Brain microvascular endothelial cell (primary cell): ENCODE results near the gene RNASEH1.
"Not testable (repeated sequence)": the region's sequence is repeated elsewhere in the genome, so short reads cannot be mapped to it uniquely, and the experiment has no call there.

Source experiments
- DNase-seq: peaks from one replicate; pipeline ENCODE4 v3.0.0-alpha.2; 2020
- H3K27ac ChIP-seq: fragments of 250-450 bp; sonication (Bioruptor Pico); 2 replicates; pipeline ENCODE4 v1.5.1; 2020; ENCODE audit warnings: mild to moderate bottlenecking, moderate library complexity
- H3K27me3 ChIP-seq: fragments of 250-450 bp; sonication (Bioruptor Pico); replicated peaks from 2 replicates; pipeline ENCODE4 v1.5.1; 2020; ENCODE audit warnings: mild to moderate bottlenecking
- H3K36me3 ChIP-seq: fragments of 250-450 bp; sonication (Bioruptor Pico); replicated peaks from 2 replicates; pipeline ENCODE4 v1.5.1; 2020; ENCODE audit warnings: mild to moderate bottlenecking
- H3K4me3 ChIP-seq: 2 replicates; pipeline ENCODE4 v1.5.1; 2011; ENCODE audit warnings: low read depth, mild to moderate bottlenecking, control low read depth, low read length, moderate library complexity
- CTCF ChIP-seq: IDR thresholded peaks from 2 replicates; pipeline ENCODE4 v1.5.1; 2011; ENCODE audit warnings: low read depth, mild to moderate bottlenecking, moderate library complexity, low read length, control low read depth, inconsistent platforms; ENCODE audit errors: missing control alignments
- in situ Hi-C: cut with HindIII; loops from 2 replicates; pipeline ENCODE4 v1.10.0; 2017; ENCODE audit warnings: low sequenced_read_pairs, low pct_ligation_motif_present

The RNASEH1 gene

GRCh38 chr2:3516831-3517230 is 41.3 kb downstream of the RNASEH1 start:
- TF ChIP-seq CTCF = no peak
- in situ Hi-C loops = no loop called here
- no peaks in the 10 kb centered on the region for H3K27me3 ChIP-seq

GRCh38 chr2:3515438-3515837 is 42.7 kb downstream of the RNASEH1 start:
- H3K27ac ChIP-seq, in situ Hi-C loops, H3K27me3 ChIP-seq, H3K4me3 ChIP-seq, DNase-seq: not testable (repeated sequence)
- H3K36me3 ChIP-seq = peaks cover 17% of the 10 kb centered on the region

More at GRCh38 chr2:3516831-3517230, 41.3 kb downstream of the RNASEH1 start:
- no peak for DNase-seq
- H3K4me3 ChIP-seq = no peak overlapping the region
- H3K36me3 ChIP-seq = peaks cover 16% of the 10 kb centered on the region
- no peak overlapping the region for H3K27ac ChIP-seq

GRCh38 chr2:3513026-3513810 is 44.9 kb downstream of the RNASEH1 start:
- Histone ChIP-seq H3K4me3 (no peak overlapping the region), H3K36me3 (peaks cover 17% of the 10 kb centered on the region), H3K27ac (no peak overlapping the region), H3K27me3 (no peaks in the 10 kb centered on the region)
- DNase-seq = no peak
- no peak for TF ChIP-seq CTCF
- in situ Hi-C loops = no loop called here

GRCh38 chr2:3512086-3512485 is 46.0 kb downstream of the RNASEH1 start:
- in situ Hi-C loops = no loop called here
- no peaks in the 10 kb centered on the region for H3K27me3 ChIP-seq
- H3K4me3 ChIP-seq = no peak overlapping the region
- DNase-seq = no peak
- H3K36me3 ChIP-seq = peaks cover 16% of the 10 kb centered on the region
- no peak for TF ChIP-seq CTCF
- H3K27ac ChIP-seq = no peak overlapping the region

- no peak for DNase-seq
- H3K4me3 ChIP-seq = no peak overlapping the region
- no peak for TF ChIP-seq CTCF
- H3K27me3 ChIP-seq = no peaks in the 10 kb centered on the region
- H3K36me3 ChIP-seq = peaks cover 2% of the 10 kb centered on the region
- in situ Hi-C loops = no loop called here
- no peak overlapping the region for H3K27ac ChIP-seq
Measured at GRCh38 chr2:3505771-3506170, 52.4 kb downstream of the RNASEH1 start.

GRCh38 chr2:3504741-3505140 is 53.4 kb downstream of the RNASEH1 start:
- TF ChIP-seq CTCF = no peak
- no peak overlapping the region for H3K27ac ChIP-seq
- no peak for DNase-seq
- H3K27me3 ChIP-seq = no peaks in the 10 kb centered on the region
- peaks cover 2% of the 10 kb centered on the region for H3K36me3 ChIP-seq
- in situ Hi-C loops = no loop called here
- no peak overlapping the region for H3K4me3 ChIP-seq
